H1 (cell line): Measurements from ENCODE around the gene TRIM67. TPM values are rescaled to one million over a fixed set of nuclear protein-coding genes. Genes with fewer than 3 reads are reported as not detected.

Source experiments
- CEBPB ChIP-seq: IDR thresholded peaks from 2 replicates; pipeline ENCODE4 v1.6.1; 2012; ENCODE audit warnings: low read depth, low read length
- CHD7 ChIP-seq: fragments of 300-600 bp; sonication (generic); IDR thresholded peaks from 2 replicates; pipeline ENCODE4 v1.7.1; 2012; ENCODE audit warnings: low read length, moderate library complexity, mild to moderate bottlenecking, inconsistent platforms; ENCODE audit not compliant: insufficient replicate concordance
- CTCF ChIP-seq, 3 experiments: IDR thresholded peaks; 1 replicate in 2 of 3; 2 replicates in 1 of 3; pipeline versions ENCODE4 v1.5.1 to v1.6.1; 2011; ENCODE audit warnings: low read length in 3 of 3, mild to moderate bottlenecking in 3 of 3, inconsistent platforms in 2 of 3, low read depth in 1 of 3, moderate library complexity in 1 of 3; ENCODE audit not compliant: insufficient read depth in 1 of 3; ENCODE audit errors: control extremely low read depth in 1 of 3
- EGR1 ChIP-seq: IDR thresholded peaks from 2 replicates; pipeline ENCODE4 v1.6.1; 2011; ENCODE audit warnings: low read depth, low read length, borderline replicate concordance
- EZH2 ChIP-seq: fragments of 200-600 bp; sonication (generic); IDR thresholded peaks from 2 replicates; pipeline ENCODE4 v1.7.1; 2012; ENCODE audit warnings: low read depth, mild to moderate bottlenecking, moderate library complexity, low read length, inconsistent platforms; ENCODE audit not compliant: severe bottlenecking
- HDAC6 ChIP-seq: IDR thresholded peaks from one replicate; pipeline ENCODE4 v1.7.1; 2012; ENCODE audit warnings: low read depth, mild to moderate bottlenecking, inconsistent platforms, low read length, moderate library complexity
- KDM1A ChIP-seq: fragments of 200-600, 300-600 bp; sonication (generic); IDR thresholded peaks from 2 replicates; pipeline ENCODE4 v1.7.1; 2016; ENCODE audit warnings: mild to moderate bottlenecking, low read length, borderline replicate concordance
- polyA plus RNA-seq, 7 experiments: library from polyadenylated mRNA; depleted of rRNA in 3 of 7; stranded (reverse) in 5 of 7; unstranded in 2 of 7; fragments of >200 nt in 5 of 7; fragments of 200-250 nt in 2 of 7; gene quantifications; 1 replicate in 5 of 7; 2 replicates in 1 of 7; 4 replicates in 1 of 7; pipeline versions ENCODE4 v1.2.1 to v1.2.3, GENCODE V29; 2011 to 2013; ENCODE audit warnings: missing spikeins in 2 of 7, mixed read lengths in 2 of 7
- total RNA-seq: library from RNA; stranded (reverse); fragmentation: NEBNext Ultra II Directional; extraction: Animal tissue kit (Norgen Biotek cat#: 25700); gene quantifications from 2 replicates; pipeline ENCODE4 v1.2.1, GENCODE V29; 2021

Gene TRIM67
- total and polyA plus RNA-seq, 2 of the 8 experiments (the other 6 are each of a cell fraction or from before 2014, with no cell fraction given): under 0.01 TPM; not detected in 1

GRCh38 chr1:231240883-231241735 is 79.3 kb downstream of the TRIM67 start, which contains the start of gene GNPAT (continued):
- TF ChIP-seq CTCF (IDR thresholded peaks at IDR 0.05; ENCODE audit: control extremely low read depth in 1 of 3, insufficient read depth in 1 of 3, low read depth in 1 of 3, low read length in 3 of 3): no peak
- peak; percentile 83 for TF ChIP-seq EGR1
- TF ChIP-seq CEBPB: no peak
- no peak for TF ChIP-seq HDAC6
- TF ChIP-seq EZH2: no peak
- no peak for TF ChIP-seq CHD7
- no peak for TF ChIP-seq KDM1A
